CMK (cell line): ENCODE results near the gene ADO.
A peak's percentile ranks its signal among the peaks of the same experiment; 100 is the strongest.

ENCODE experiments used
- DNase-seq: peaks from one replicate; pipeline ENCODE4 v3.0.0-alpha.2; 2010; ENCODE audit warnings: low read depth

ADO gene

GRCh38 chr10:62818426-62819011 is 14.0 kb downstream of the ADO start:
- DNase-seq = no peak

GRCh38 chr10:62819141-62819920 is 14.8 kb downstream of the ADO start:
- DNase-seq = no peak

DNA sequence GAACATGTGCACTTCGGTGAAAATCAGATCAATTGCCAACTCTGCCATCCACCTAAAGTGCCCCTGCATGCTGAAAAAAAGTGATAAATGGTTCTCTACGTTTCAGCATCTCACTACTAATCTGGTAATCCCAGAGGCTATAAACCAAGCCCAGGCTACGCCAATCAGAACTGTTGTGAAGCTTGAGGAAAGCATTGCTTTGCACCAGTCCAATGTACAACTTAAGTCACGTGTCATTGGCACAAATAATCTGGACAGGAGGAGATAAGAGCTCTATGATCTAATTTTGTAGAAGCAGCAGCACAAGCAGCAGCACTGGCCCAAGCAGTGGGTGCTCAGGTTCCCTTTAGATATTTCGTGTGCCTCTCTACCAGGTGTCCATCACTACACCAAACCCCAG is 16.1 kb downstream of the ADO start:
- no peak for DNase-seq

DNA sequence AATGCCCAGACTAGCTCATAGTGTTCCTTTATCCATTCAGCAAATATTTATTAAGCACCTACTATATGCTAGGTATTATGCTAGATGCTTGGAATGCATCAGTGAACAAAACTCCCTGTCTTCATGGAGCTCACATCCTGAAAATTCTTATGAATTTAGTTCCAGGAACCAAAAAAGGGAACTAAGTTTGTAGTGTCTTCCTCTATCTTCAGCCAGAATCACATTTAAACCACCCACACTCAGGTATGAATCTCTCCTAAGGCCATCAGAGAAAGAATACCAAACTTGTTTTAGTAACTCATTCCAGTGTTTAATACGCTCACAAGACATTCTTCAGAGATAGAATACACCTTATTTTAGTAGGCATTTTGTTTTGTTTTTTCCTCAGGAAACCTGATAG is 21.8 kb downstream of the ADO start:
- DNase-seq = no peak

DNA sequence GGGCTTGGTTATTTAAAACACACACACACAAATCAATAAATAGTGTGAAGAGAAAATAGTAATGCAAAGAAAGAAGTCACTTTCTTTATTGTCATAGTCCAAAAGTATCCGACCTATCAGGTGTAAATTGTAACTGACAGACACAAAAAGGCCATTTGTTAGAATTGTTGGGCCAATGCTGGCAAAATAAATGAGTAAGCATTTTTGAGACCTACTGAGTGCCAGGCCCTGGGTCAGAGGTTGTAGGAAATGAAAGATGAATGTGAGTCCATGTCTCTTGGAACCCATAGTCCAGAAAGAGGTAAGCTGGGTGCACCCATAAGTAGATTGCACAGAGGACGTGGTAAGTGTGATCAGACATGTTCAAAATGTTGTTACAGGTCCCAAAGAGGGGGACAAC is 25.1 kb downstream of the ADO start:
- no peak for DNase-seq

DNA sequence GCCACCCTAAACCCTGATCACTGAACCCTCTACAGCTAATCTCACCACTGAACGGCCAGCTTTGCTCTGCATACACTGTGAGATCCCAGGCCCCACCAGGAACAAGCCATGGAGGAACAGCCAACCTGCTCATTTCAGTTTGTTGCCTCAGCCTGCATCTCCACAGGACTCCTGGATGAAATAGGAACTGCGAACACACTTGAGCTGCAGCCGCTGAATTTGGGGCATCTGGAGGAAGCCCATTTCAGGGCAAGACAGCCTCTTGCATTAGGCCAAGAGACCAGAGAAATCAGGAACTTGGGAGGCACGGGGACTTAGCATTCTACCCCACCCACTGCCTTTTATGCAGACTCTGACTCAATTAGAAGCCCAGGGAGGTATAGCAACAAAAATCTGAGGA is 26.2 kb downstream of the ADO start:
- no peak for DNase-seq

GRCh38 chr10:62831346-62831745 is 26.8 kb downstream of the ADO start:
- no peak for DNase-seq

GRCh38 chr10:62839590-62839989 is 35.1 kb downstream of the ADO start:
- no peak for DNase-seq

DNA sequence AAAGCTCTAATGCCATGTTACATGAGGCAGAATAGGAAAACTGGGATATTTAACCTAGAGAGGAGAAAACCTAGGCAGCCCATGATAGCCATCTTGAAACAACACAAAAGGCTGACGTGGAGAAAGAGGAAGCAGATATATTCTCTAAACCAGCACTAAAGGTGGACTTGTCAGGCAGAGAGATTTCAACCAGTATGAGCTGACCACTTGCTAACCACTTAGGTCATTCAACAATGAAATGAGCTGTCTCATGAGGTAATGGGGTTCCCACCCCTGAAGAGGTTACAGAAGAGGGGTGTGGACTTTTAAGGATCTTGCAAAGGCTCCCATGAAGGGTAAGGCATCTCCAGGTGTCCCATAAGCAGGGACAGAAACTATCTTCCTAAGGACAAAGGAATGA is 38.5 kb downstream of the ADO start:
- no peak for DNase-seq

DNA sequence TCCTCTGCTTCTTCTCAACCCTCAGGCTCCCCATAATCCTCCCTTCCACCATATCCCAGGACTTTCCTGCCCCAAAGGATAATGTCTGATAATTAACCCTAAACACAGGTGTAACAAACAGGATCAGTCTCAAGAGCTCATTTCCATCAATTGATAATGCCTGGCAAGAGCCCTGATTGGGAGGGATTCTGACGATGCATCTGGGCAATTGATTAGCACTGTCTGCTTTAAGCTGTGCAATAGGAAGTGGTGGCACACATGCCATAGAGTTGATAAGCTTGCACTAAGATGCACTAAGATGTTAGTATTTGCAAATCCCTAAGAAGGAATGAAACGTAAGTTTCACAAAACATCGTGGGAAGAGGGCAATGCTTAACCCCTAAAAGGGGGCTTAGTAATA is 39.1 kb downstream of the ADO start:
- peak; percentile 20 for DNase-seq

GRCh38 chr10:62844280-62845011 is 39.9 kb downstream of the ADO start:
- no peak for DNase-seq

GRCh38 chr10:62847433-62847832 is 42.9 kb downstream of the ADO start:
- DNase-seq = no peak

GRCh38 chr10:62850646-62851045 is 46.1 kb downstream of the ADO start:
- no peak for DNase-seq

GRCh38 chr10:62851442-62851841 is 46.9 kb downstream of the ADO start:
- DNase-seq = no peak

DNA sequence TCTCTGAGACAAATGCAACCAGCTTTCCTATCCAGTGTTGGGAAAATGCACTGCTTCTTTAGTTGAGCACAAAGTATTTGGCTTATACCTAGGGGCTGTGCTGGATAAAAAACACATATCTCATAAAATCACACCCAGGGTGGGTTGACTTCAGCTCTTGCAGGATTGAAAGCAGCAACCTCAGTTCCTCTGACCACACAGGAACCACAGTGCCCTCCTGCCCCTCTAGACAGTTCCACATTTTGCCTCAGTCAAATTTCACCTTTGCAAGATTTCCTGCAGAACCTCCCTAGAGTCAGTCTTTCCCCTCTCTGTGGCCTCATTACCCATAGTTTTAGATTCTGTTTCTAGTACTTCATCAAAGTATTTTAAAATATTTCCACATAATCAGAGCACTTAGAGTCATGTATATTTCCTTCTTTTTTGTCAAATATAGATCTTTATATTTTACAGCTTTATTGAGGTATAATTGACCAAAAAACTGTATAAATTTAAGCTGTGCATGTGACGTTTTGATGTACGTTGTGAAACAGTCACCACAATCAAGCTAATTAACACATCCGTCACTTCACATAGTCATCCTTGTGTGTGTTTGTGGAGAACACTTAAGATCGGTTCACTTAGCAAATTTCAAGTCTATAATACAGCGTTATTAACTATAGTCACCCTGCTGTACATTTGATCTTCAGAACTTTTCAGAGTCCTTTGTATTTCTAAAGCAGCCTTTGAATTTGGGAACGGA is 48.6 kb downstream of the ADO start:
- no peak for DNase-seq

DNA sequence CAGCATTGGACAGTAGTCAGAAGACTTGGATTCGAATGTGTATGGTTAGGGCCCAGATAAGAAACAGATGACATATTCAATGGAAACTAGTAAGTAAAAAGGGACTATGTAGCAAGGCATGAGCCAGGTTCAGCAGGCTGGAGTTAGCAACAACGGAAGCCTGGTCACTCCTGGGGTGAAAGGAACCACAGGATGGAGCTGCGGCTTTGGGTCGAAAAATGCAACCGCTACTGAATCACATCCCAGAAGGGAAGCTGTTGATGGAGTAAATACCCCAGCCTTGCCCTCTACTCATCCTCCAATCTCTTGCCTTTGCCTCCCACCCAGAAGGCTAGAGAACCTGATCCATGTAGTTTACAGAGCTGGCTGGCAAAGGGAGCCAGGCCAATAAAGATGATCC is 49.2 kb downstream of the ADO start:
- no peak for DNase-seq

DNA sequence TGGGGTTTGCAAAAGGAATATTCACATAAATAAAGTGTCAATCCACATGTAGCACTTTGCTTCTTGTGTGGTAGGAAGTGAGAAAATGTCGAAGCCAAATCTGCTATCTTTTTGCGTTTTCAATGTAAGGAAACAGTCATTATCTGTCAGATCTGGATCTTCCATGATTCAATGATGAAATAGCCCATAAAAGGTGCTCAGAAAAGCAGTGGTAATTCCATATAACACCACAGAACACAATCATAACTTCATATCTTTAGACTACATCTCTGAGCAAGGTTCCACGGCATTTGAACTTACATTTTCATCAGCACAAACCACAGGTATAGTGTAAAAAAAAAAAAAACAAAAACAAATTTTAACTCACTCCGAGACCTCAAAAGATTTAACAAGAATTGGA is 51.5 kb downstream of the ADO start:
- DNase-seq = no peak
